Measurements from ENCODE around the gene RB1.
"Not testable (repeated sequence)": the region's sequence is repeated elsewhere in the genome, so short reads cannot be mapped to it uniquely, and the experiment has no call there.

RB1 gene

GRCh38 chr13:48424212-48424611 lies 120.7 kb downstream of the RB1 start:
- FAIRE-seq (no peak), DNase-seq (ENCODE audit: insufficient read length) (no peak)
- TF ChIP-seq POLR2A (IDR thresholded peaks at IDR 0.05; ENCODE audit: low read depth, low read length) (no peak), POLR2AphosphoS5 (IDR thresholded peaks at IDR 0.05; ENCODE audit: low read depth, low read length) (no peak), TAF1 (IDR thresholded peaks at IDR 0.05; ENCODE audit: borderline replicate concordance, low read depth, low read length) (no peak)

- TF ChIP-seq POLR2A (IDR thresholded peaks at IDR 0.05; ENCODE audit: low read depth, low read length) = no peak
- TF ChIP-seq POLR2AphosphoS5 (IDR thresholded peaks at IDR 0.05; ENCODE audit: low read depth, low read length) = no peak
- TF ChIP-seq TAF1 (IDR thresholded peaks at IDR 0.05; ENCODE audit: borderline replicate concordance, low read depth, low read length) = no peak
- DNase-seq (ENCODE audit: insufficient read length) (no peak), FAIRE-seq (no peak)
These were observed 122.5 kb downstream of the RB1 start for GRCh38 chr13:48426052-48426451.

DNA sequence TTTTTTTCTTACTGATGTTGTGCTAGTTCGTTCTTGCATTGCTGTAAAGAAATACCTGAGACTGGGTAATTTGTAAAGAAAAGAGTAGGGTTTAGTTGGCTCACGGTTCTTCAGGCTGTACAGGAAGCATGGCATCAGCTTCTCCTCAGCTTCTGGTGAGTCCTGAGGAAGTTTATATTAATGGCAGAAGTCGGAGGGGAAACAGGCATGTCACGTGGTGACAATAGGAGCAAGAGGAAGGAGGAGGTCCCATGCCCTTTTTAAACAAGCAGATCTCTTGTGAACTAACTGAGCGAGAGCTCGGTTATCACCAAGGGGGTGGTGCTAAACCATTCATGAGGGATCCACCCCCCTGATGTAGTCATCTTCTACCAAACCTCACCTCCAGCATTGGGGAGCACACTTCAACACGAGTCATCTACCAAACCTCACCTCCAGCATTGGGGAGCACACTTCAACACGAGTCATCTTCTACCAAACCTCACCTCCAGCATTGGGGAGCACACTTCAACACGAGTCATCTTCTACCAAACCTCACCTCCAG lies 123.3 kb downstream of the RB1 start:
- DNase-seq (ENCODE audit: insufficient read length); FAIRE-seq: not testable (repeated sequence)

DNA sequence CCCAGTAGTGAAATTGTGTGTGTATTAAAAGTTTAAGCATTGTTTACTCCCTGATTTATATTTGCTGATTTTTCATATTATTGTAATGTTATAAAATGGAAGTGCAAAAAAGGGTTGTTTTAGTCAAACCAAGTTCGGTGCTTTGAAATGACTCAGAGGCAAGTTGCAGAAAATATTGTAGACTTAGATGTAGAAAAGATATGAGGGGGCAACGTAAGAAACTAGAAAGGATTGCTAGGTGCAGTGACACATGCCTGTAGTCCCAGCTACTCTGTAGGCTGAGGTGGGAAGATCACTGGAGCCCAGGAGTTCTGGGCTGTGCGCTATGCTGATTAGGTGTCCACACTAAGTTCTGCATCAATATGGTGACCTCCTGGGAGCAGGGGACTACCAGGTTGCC lies 125.5 kb downstream of the RB1 start:
- TF ChIP-seq POLR2A (IDR thresholded peaks at IDR 0.05; ENCODE audit: low read depth, low read length) (no peak), TAF1 (IDR thresholded peaks at IDR 0.05; ENCODE audit: borderline replicate concordance, low read depth, low read length) (no peak), POLR2AphosphoS5 (IDR thresholded peaks at IDR 0.05; ENCODE audit: low read depth, low read length) (no peak)
- FAIRE-seq (no peak), DNase-seq (ENCODE audit: insufficient read length) (no peak)

- peak; percentile 67 for FAIRE-seq
- TF ChIP-seq TAF1 (IDR thresholded peaks at IDR 0.05; ENCODE audit: borderline replicate concordance, low read depth, low read length) (no peak), POLR2A (IDR thresholded peaks at IDR 0.05; ENCODE audit: low read depth, low read length) (no peak), POLR2AphosphoS5 (IDR thresholded peaks at IDR 0.05; ENCODE audit: low read depth, low read length) (no peak)
- DNase-seq (ENCODE audit: insufficient read length) = no peak
These were observed 126.3 kb downstream of the RB1 start for GRCh38 chr13:48429886-48430285.

DNA sequence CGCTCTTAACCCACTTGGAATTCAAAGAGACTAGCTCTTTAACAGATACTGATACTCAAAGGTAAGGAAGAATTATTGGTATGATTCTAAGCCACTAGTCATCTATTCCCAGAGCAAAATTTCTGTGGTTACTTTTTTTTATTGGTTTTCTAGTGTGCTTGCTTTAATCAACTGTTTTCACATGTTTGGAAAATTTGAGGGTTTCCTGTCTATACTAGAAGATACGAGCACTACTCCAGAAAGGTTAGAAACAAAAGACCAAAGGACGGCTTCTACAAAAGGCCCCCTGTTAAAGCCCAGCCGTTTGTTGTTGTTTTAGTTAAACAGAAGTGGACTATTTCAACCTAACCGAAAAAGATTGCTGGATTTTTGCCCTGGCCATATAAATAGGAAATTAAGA lies 127.9 kb downstream of the RB1 start:
- TF ChIP-seq POLR2A (IDR thresholded peaks at IDR 0.05; ENCODE audit: low read depth, low read length) (no peak), POLR2AphosphoS5 (IDR thresholded peaks at IDR 0.05; ENCODE audit: low read depth, low read length) (no peak), TAF1 (IDR thresholded peaks at IDR 0.05; ENCODE audit: borderline replicate concordance, low read depth, low read length) (no peak)
- DNase-seq (ENCODE audit: insufficient read length) (no peak), FAIRE-seq (no peak)

GRCh38 chr13:48431987-48432615 lies 128.6 kb downstream of the RB1 start:
- no peak for DNase-seq (ENCODE audit: insufficient read length)
- TF ChIP-seq TAF1 (IDR thresholded peaks at IDR 0.05; ENCODE audit: borderline replicate concordance, low read depth, low read length) (no peak), POLR2AphosphoS5 (IDR thresholded peaks at IDR 0.05; ENCODE audit: low read depth, low read length) (no peak), POLR2A (IDR thresholded peaks at IDR 0.05; ENCODE audit: low read depth, low read length) (no peak)
- FAIRE-seq = no peak

DNA sequence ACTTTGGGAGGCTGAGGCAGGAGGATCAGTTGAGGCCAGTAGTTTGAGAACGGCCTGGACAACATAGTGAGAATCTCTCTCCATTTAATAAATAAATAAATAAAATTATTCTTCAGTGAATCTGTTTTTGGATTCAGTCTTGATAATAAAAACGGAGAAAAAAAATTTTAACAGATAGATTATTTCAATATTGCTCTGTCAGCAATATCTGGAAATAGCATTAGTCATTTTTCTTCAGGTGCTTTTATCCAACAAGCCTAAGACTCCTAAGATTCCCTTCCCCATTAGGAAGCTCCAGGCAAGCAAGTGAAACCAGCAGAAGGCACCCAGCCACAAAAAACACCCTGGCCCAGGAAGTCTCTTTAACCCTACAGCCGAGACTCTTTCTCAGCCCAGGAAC lies 130.6 kb downstream of the RB1 start:
- no peak for FAIRE-seq
- no peak for DNase-seq (ENCODE audit: insufficient read length)
- no peak for TF ChIP-seq POLR2AphosphoS5 (IDR thresholded peaks at IDR 0.05; ENCODE audit: low read depth, low read length)
- no peak for TF ChIP-seq TAF1 (IDR thresholded peaks at IDR 0.05; ENCODE audit: borderline replicate concordance, low read depth, low read length)
- TF ChIP-seq POLR2A (IDR thresholded peaks at IDR 0.05; ENCODE audit: low read depth, low read length) = no peak

- no peak for DNase-seq (ENCODE audit: insufficient read length)
- FAIRE-seq = peak; percentile 63
- TF ChIP-seq TAF1 (IDR thresholded peaks at IDR 0.05; ENCODE audit: borderline replicate concordance, low read depth, low read length) = no peak
These were observed 133.2 kb downstream of the RB1 start for GRCh38 chr13:48436661-48437288.

DNA sequence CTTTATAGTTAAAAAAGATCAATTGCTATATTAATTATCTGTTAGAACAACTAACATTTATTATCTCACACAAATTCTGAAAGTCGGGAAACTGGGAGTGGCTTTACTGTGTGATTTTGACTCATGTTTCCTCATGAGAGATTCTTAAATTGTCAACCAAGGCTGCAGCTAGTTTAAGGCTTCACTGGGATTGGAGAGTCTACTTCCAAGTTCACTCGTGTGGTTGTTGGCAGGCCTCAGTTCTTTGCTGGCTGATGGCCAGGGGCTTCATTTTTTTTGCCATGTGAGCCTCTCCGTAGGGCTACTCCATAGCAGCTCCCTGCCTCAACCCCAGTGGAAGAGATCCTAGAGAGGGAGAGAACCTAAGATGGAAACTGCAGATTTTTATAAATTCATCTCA lies 133.8 kb downstream of the RB1 start:
- no peak for TF ChIP-seq POLR2A (IDR thresholded peaks at IDR 0.05; ENCODE audit: low read depth, low read length)
- TF ChIP-seq TAF1 (IDR thresholded peaks at IDR 0.05; ENCODE audit: borderline replicate concordance, low read depth, low read length) = no peak
- no peak for TF ChIP-seq POLR2AphosphoS5 (IDR thresholded peaks at IDR 0.05; ENCODE audit: low read depth, low read length)
- FAIRE-seq = no peak
- no peak for DNase-seq (ENCODE audit: insufficient read length)

GRCh38 chr13:48443442-48444208 lies 140.1 kb downstream of the RB1 start:
- FAIRE-seq (no peak), DNase-seq (ENCODE audit: insufficient read length) (no peak)
- TF ChIP-seq TAF1 (IDR thresholded peaks at IDR 0.05; ENCODE audit: borderline replicate concordance, low read depth, low read length) (no peak), POLR2AphosphoS5 (IDR thresholded peaks at IDR 0.05; ENCODE audit: low read depth, low read length) (no peak), POLR2A (IDR thresholded peaks at IDR 0.05; ENCODE audit: low read depth, low read length) (no peak)

GRCh38 chr13:48446464-48446863 lies 142.9 kb downstream of the RB1 start:
- DNase-seq (ENCODE audit: insufficient read length) (no peak), FAIRE-seq (no peak)
- TF ChIP-seq POLR2AphosphoS5 (IDR thresholded peaks at IDR 0.05; ENCODE audit: low read depth, low read length) (no peak), TAF1 (IDR thresholded peaks at IDR 0.05; ENCODE audit: borderline replicate concordance, low read depth, low read length) (no peak), POLR2A (IDR thresholded peaks at IDR 0.05; ENCODE audit: low read depth, low read length) (no peak)

All from GM12892 (cell line).